SHP77 treated with DMSO at 0.1 percent for 48 hours (cell line): Measurements from ENCODE around the gene ADARB1.

Experiments used
- DNase-seq: peaks from one replicate; lab custom pipeline; 2025; lab: John Stamatoyannopoulos, UW

Gene ADARB1

DNA sequence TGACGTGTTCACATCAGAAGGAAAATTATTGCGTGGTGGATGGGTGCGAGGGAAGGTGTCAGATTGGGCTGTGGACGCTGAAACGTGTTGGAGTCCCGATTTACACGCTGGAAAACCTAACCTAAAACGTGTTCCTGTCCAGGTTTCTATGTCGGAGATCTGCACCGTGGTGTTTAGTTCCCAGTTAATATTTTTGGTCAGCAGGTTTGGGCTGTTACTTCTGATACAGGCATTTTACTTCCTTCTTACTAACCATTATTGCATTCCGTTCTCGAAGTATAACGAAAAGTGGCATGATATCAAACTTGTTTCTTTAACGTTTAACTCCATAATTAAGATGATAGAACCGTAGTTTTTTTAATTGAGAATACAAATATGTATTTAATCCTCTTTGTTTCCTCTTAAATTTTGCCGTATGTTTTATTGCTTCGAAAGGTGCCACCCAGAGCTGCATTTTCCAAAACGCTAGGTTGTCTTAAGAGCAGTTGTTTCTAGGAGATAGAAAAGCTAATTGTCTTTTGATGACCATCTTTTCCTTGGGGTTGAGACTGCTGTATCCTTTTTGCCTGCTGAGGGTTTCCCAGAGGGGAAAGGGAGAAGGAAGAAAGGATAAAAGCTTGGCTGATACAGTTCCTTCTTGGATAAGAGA lies 1.3 kb downstream of the ADARB1 start:
- DNase-seq = no peak

GRCh38 chr21:45076245-45076711 lies 1.9 kb downstream of the ADARB1 start:
- no peak for DNase-seq

- DNase-seq = no peak
Measured at GRCh38 chr21:45078371-45078770, 4.0 kb downstream of the ADARB1 start.

DNA sequence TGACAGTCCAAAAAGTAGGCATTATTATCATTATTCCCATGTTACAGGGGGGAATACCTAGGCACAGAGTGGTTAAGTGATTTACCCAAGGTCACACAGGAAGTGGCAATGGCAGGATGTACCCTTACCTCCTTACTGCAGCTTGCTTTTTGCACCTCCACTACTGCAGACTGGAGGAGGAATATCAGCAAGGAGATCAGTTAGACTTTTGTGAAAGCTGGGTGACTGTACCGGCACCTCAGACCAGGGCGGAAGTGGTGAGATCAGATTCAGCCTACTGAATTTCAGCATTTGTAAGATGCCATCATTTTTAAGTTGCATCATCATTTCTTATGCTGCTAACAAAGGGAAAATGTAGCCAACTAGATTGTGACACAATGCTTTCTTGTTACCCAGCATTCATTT lies 4.5 kb downstream of the ADARB1 start:
- no peak for DNase-seq

DNA sequence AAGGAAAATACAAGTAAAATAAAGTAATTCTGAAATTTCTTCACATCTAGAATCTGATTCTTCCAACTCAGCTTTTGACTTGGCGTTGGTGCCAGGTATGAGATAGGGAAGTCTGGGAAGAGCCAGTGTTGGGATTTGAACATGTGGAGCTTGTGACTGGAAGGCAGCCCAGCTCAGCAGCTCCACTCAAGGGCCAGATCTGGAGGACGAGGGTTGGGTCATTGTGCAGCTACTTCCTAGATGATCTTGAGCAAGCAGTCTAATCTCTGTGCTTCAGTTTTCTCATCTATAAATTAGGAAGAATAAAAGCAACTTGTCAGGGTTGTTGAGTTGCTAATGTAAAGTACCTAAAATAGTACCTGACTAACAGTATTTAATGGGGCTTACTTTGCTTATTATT lies 5.0 kb downstream of the ADARB1 start:
- DNase-seq = no peak

GRCh38 chr21:45080232-45080631 lies 5.9 kb downstream of the ADARB1 start:
- DNase-seq = no peak

GRCh38 chr21:45080639-45081414 lies 6.4 kb downstream of the ADARB1 start:
- no peak for DNase-seq

GRCh38 chr21:45081636-45082035 lies 7.3 kb downstream of the ADARB1 start:
- DNase-seq = no peak

- no peak for DNase-seq
Measured at GRCh38 chr21:45082736-45083135, 8.4 kb downstream of the ADARB1 start.

DNA sequence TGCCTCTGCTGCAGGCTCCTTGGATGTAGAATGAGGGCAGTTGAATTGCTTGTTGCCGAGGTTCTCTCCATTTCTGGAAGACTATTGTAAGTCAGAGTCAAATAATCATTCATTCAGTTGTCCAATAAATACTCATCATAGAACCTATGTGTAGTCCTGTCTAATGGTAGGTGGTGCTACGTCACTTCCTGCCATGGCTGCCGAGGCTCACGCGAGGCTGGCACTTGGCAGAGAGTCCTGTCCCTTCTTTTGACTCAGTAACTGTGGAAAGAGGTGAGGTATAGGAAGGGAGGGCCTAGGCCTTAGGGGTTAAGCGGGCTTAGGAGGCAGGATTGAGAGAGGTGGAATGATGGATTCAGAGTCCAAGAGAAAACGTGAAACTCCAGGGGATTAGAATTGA lies 9.7 kb downstream of the ADARB1 start:
- no peak for DNase-seq

DNA sequence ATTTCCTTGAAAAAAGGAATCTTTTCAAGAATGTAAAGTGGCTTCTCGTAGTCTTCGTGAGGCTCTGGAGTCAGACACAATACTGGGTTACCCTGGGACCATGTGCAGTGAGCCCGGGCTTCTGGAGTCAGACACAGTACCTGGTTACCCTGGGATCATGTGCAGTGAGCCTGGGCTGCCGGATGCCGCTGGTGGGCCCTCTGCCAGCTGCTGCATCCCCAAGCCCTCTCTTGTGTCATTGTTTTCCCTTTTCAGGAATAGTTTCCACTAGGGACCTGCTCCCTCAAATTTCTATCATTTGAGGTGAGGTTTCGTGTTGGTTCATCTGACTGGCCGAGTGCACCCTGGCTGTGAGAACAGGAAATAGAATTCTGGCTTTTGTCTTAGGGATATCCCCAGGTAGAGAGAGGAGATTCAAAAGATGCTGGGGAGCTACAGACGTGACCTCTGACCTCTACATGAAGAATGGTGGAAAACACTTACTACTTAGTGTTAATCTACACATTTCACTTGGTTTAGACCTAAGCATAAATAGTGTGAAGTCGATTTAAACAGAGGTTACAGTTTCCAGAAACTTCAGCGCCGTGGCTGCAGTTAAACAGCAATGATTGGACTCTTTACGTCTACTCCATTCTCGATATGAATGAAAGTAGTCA lies 10.6 kb downstream of the ADARB1 start:
- DNase-seq = no peak

DNA sequence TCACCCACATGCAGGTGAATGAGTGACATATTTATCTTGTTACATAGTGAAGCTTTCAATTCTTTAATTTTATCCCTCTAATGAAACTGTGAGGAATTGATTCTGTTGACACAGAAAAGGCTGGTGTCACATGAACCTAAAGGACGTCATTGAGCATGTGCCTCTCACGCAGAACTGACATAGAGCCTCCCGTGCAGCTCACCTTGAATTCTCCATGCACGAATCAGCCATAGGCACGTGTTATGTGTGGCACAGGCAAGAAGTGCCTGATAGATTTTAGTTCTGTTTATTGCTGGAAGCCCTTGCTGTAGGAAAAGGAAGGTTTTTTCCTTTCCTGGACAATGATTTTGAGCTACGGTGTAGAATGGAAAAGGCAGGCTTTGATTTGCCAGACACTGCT lies 11.3 kb downstream of the ADARB1 start:
- DNase-seq = no peak

DNA sequence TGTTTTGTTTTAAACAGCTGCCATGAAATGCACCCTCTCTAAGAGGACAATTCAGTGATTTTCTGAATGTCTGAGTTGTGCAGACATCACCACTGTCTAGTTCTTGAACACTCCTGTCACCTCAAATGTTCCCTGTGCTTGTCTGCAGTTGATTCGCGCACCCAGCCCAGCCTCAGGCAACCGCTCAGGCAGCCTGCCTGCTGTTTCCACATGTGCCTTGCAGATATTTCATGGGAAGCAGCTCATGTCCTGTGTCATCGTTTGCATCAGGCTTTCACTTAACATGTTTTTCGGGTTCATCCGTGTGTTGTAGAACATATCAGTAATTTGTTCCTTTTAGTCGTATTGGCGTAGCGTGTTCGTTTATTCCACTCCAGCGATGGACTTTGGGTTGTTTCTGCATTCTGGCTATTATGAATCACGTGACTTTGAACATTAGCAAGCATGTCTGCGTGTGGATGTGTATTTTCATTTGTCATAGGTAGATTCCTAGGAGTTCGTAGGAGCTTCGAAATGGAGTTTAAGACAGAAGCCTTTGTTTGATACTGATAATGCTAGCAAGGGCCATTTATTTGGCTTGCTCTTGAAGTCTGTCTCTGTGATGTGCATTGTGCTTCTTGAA lies 12.1 kb downstream of the ADARB1 start:
- no peak for DNase-seq

DNA sequence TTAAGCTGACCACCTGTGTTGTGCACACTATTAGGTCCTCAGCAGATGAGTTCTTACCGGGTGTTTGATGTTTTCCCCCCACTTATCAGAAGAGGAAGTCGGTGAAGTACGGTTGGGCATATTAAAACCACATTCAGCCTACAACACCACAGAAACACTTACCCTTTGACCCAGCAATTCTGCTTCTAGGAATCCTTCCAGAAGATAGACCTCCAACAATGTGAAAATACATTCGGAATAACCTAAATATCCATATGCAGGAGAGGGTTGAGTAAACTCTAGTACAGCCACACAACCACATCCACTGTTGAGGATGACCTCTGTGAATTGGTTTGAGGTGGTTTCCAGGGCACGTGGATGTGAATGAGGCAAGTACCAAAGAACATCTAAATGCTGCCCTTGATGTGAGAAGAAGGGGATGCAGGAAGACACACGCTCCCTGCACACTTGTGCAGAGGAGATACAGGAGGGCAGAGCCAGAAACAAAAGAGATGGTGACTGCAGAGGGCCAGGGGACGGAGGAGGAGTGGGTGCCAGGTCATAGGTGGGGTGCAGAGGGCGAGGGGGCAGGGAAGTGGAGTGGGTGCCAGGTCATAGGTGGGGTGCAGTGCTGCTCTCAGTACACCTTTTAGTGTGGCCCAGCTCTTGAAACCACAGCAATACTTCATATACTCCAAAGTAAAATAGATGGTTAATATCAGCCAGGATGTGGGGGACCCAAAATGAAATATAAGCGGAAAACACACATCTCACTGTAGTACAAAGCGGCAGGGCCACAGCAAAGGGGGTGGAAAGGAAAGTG lies 12.8 kb downstream of the ADARB1 start:
- DNase-seq = no peak

- DNase-seq = no peak
Measured at GRCh38 chr21:45088116-45088515, 13.7 kb downstream of the ADARB1 start.

DNA sequence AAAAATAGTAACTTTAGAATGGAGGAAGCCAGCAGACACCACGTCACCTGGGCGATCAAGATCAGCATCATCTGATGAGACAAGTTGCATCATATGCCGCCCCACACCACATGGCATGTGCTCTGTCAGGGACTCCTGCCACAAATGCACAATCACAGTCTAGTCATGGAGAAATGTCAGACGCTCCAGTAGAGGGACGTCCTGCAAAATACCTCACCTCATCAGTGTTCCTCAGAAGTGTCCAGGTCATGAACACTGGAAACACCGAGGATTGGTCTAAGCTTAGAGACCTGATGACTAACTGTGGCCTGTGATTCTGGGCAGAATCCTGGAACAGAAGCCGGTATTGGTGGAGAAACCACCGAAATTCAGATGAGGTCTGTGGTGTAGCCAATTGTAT lies 14.3 kb downstream of the ADARB1 start:
- no peak for DNase-seq

DNA sequence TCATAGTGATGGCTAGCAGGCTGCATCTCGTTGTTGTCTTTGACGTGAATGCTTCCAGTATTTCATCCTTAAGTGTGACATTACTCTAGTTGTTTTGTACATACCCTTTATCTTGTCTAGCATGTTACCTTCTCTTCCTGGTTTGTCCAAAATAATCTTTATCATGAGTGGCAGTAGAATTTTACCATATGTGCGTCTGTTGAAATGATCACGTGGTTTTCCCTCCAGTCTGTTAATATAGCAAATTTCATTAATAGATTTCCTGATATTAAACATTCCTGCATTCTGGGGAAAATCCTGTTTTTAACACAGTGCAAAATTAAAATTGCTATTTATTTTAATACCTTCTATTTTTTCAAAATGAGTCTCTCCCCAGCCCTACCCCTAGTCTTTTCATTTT lies 15.6 kb downstream of the ADARB1 start:
- DNase-seq = no peak

DNA sequence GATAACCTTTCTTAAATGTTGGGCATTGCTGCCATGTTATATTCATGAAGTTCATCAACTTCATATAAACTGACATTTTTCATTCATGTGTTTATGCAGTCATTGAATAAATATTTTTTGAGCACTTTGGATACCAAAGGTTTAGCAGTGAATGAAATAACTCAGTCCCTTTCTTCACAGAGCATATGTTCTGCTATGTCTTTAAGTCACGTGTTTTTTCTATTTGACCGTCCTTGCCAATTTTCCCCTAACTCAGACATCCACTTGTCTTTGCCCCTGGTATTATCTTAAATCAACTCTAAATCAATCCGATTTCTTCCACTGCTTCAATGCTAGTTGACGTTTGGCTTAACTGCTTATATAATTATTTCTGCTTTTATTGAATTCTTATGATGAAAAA lies 16.6 kb downstream of the ADARB1 start:
- no peak for DNase-seq

GRCh38 chr21:45091550-45092322 lies 17.4 kb downstream of the ADARB1 start:
- DNase-seq = no peak

DNA sequence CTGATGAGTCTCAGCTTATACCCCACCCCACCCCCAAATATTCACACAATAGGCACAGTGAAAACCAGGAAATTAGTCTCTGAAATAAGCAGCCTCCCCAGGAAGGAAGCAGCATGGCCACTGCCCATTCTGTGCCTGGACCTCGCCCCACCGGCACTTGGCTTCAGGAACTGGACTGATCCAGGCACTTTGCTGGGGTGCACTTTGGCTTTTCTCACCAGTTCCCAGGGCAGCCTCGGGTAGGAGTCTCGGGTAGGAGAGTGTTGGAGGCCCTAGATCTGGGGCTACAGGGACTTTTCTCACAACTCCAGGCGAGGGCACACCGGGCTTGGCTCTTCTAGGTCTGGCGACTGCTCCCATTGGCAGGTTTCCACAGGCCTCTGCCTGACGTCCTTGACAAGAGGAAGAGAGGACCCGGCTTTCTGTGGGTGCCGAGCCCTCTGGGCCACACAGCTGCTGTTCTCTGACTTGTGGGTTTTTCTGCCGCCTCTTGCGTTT lies 18.7 kb downstream of the ADARB1 start:
- DNase-seq = no peak

- DNase-seq = no peak
Measured at GRCh38 chr21:45094412-45094811, 20.0 kb downstream of the ADARB1 start.
